Endothelial cell of umbilical vein (primary cell): ENCODE measurements around the gene SMIM27. TPM values are rescaled to one million over a fixed set of nuclear protein-coding genes. Genes with fewer than 3 reads are reported as not detected.

Source experiments
- BruUV-seq: library from RNA; stranded (reverse); fragments of 400-500 nt; replicated peaks from 2 replicates; lab custom pipeline; 2021; lab: Mats Ljungman, UMichigan
- CTCF ChIA-PET: fragments of 300-600, 350-600 bp; sonication (Branson Sonifier 250); formaldehyde crosslinking; loops from one replicate; lab custom pipeline; 2021; ENCODE audit warnings: antibody characterized with exemption, inconsistent platforms; lab: Charles Lee
- POLR2A ChIA-PET: fragments of 300-600, 350-600 bp; sonication (Branson Sonifier 250); formaldehyde crosslinking; loops from one replicate; lab custom pipeline; 2021; ENCODE audit warnings: antibody characterized with exemption, inconsistent platforms; lab: Charles Lee
- DNase-seq: peaks from one replicate; pipeline ENCODE4 v3.0.0-alpha.2; 2011; ENCODE audit warnings: low read depth, low spot score
- FAIRE-seq: peaks from 2 replicates; lab custom pipeline; 2011; peaks lifted over from hg19 to GRCh38; lab: Jason Lieb, UNC
- H2AFZ ChIP-seq: 2 replicates; pipeline ENCODE4 v1.6.0; 2012; ENCODE audit warnings: low read depth, low read length, control low read depth, inconsistent platforms
- H3K27ac ChIP-seq: 2 replicates; pipeline ENCODE4 v1.5.1; 2011; ENCODE audit warnings: low read depth, mild to moderate bottlenecking, control low read depth, low read length, moderate library complexity; ENCODE audit not compliant: insufficient read depth
- H3K27me3 ChIP-seq, 2 experiments: 2 replicates each; pipeline versions ENCODE4 v1.6.0 to v1.6.1; 2011; ENCODE audit warnings: low read length in 2 of 2, mixed read lengths in 1 of 2; ENCODE audit not compliant: control insufficient read depth in 2 of 2, insufficient read depth in 2 of 2
- H3K36me3 ChIP-seq, 2 experiments: 2 replicates in 1 of 2; 3 replicates in 1 of 2; pipeline ENCODE4 v1.5.1; 2011; ENCODE audit warnings: low read length in 2 of 2, mild to moderate bottlenecking in 1 of 2, moderate library complexity in 1 of 2; ENCODE audit not compliant: control insufficient read depth in 2 of 2, insufficient read depth in 2 of 2; ENCODE audit errors: extremely low read depth in 1 of 2
- H3K4me1 ChIP-seq: 3 replicates; pipeline ENCODE4 v1.5.1; 2011; ENCODE audit warnings: mild to moderate bottlenecking, low read length; ENCODE audit not compliant: control insufficient read depth, insufficient read depth; ENCODE audit errors: extremely low read depth
- H3K4me2 ChIP-seq: 2 replicates; pipeline ENCODE4 v1.6.1; 2011; ENCODE audit warnings: low read length, control low read depth, mixed read lengths; ENCODE audit not compliant: insufficient read depth
- H3K4me3 ChIP-seq, 3 experiments: fragments of 200-600 bp in 1 of 3; sonication (generic), shearing (Covaris generic) in 1 of 3; replicated peaks in 1 of 3; 2 replicates each; pipeline ENCODE4 v1.5.1; 2011 to 2016; ENCODE audit warnings: control low read depth in 3 of 3, low read length in 3 of 3, mild to moderate bottlenecking in 2 of 3, inconsistent platforms in 1 of 3, low read depth in 1 of 3, moderate library complexity in 1 of 3; ENCODE audit not compliant: insufficient read depth in 1 of 3
- H3K79me2 ChIP-seq: 2 replicates; pipeline ENCODE4 v1.6.0; 2012; ENCODE audit warnings: low read length, inconsistent platforms; ENCODE audit not compliant: control insufficient read depth, insufficient read depth
- H3K9ac ChIP-seq: replicated peaks from 2 replicates; pipeline ENCODE3; 2011; ENCODE audit warnings: low read length, control low read depth; ENCODE audit not compliant: insufficient read depth; ENCODE audit errors: extremely low read depth
- H3K9me1 ChIP-seq: replicated peaks from 3 replicates; pipeline ENCODE4 v1.6.0; 2011; ENCODE audit warnings: mild to moderate bottlenecking, low read length; ENCODE audit not compliant: control insufficient read depth, insufficient read depth; ENCODE audit errors: extremely low read depth
- H3K9me3 ChIP-seq: replicated peaks from 2 replicates; pipeline ENCODE4 v1.5.1; 2012; ENCODE audit warnings: low read length, inconsistent platforms; ENCODE audit not compliant: control insufficient read depth, insufficient read depth
- H4K20me1 ChIP-seq: replicated peaks from 2 replicates; pipeline ENCODE3; 2011; ENCODE audit warnings: mild to moderate bottlenecking, low read length; ENCODE audit not compliant: control insufficient read depth, insufficient read depth; ENCODE audit errors: extremely low read depth
- EZH2 ChIP-seq: IDR thresholded peaks from 2 replicates; pipeline ENCODE4 v1.6.1; 2012; ENCODE audit warnings: borderline replicate concordance, low read depth, mild to moderate bottlenecking, moderate library complexity, low read length, inconsistent platforms; ENCODE audit not compliant: severe bottlenecking
- FOS ChIP-seq: IDR thresholded peaks from 2 replicates; pipeline ENCODE4 v1.6.1; 2011; ENCODE audit warnings: mild to moderate bottlenecking, low read length, moderate library complexity, borderline replicate concordance; ENCODE audit not compliant: insufficient read depth
- GATA2 ChIP-seq: IDR thresholded peaks from 2 replicates; pipeline ENCODE4 v1.7.0; 2011; ENCODE audit warnings: low read depth, mild to moderate bottlenecking, moderate library complexity, mixed read lengths, low read length; ENCODE audit not compliant: insufficient read length, insufficient read depth
- JUN ChIP-seq: IDR thresholded peaks from 2 replicates; pipeline ENCODE4 v1.6.1; 2011; ENCODE audit warnings: borderline replicate concordance, low read depth; ENCODE audit not compliant: insufficient read length, insufficient read depth
- MYC ChIP-seq: IDR thresholded peaks from one replicate; pipeline ENCODE4 v1.6.1; 2011; ENCODE audit warnings: mild to moderate bottlenecking, low read depth, low read length
- POLR2A ChIP-seq: IDR thresholded peaks from 2 replicates; pipeline ENCODE4 v1.6.1; 2012; ENCODE audit warnings: low read depth, mild to moderate bottlenecking, control low read depth, low read length
- POLR2AphosphoS5 ChIP-seq: IDR thresholded peaks from 2 replicates; pipeline ENCODE4 v1.6.1; 2012; ENCODE audit warnings: low read depth, mild to moderate bottlenecking, control low read depth, low read length, moderate library complexity; ENCODE audit not compliant: insufficient read depth
- dilution Hi-C: fragments of 300-500 bp; cut with MboI; formaldehyde crosslinking; loops from one replicate; pipeline ENCODE4 v1.15.0; 2019; ENCODE audit warnings: low sequenced_read_pairs; ENCODE audit not compliant: extremely low pct_ligation_motif_present
- intact Hi-C: fragments of 100-400 bp; cut with micrococcal nuclease; formaldehyde crosslinking; loops from one replicate; pipeline ENCODE4 v1.10.0; 2022
- polyA plus RNA-seq, 4 experiments: library from polyadenylated mRNA; depleted of rRNA in 3 of 4; stranded (reverse) in 3 of 4; unstranded in 1 of 4; fragments of >200 nt; gene quantifications; 2 replicates each; pipeline versions ENCODE4 v1.2.1 to v1.2.3, GENCODE V29; 2011 to 2012; ENCODE audit warnings: missing spikeins in 1 of 4
- total RNA-seq: library from RNA; stranded (reverse); gene quantifications from 2 replicates; pipeline ENCODE4 v1.2.3, GENCODE V29; 2021
- TF ChIP-seq, protein P1 (sequence below): IDR thresholded peaks from 2 replicates; pipeline ENCODE4 v1.6.1; 2011; ENCODE audit not compliant: insufficient read depth, insufficient read length
- TF ChIP-seq, protein P2 (sequence below), 2 donors: IDR thresholded peaks; 1 replicate in 1 of 2; 2 replicates in 1 of 2; pipeline ENCODE4 v1.5.1; 2011; ENCODE audit warnings: low read length in 2 of 2, mild to moderate bottlenecking in 2 of 2, moderate library complexity in 2 of 2, control low read depth in 1 of 2, inconsistent platforms in 1 of 2, low read depth in 1 of 2; ENCODE audit not compliant: insufficient read depth in 1 of 2; ENCODE audit errors: extremely low read depth in 1 of 2

The SMIM27 gene
- total and polyA plus RNA-seq, 2 donors (not counting 3 experiments of a cell fraction or from before 2014, with no cell fraction given), result 3.4 to 11.5 TPM

DNA sequence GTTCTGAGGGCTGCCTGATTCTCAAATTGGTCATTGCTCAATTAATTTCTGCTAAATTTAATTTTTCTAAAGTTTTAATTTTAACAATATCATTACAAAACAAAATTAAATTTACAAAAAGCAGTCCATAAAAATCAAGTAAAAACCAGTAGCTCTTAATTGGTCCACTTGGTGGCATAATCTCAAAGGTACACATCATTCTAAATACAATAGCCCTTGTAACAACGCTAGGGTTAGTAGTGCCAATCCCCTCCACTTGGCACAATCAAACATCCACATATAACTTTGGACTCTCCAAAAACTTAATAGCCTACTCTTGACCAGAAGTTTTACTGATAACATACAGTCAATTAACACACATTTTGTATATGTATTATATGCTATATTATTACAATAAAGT is 22.7 kb downstream of the SMIM27 start:
- ChIA-PET POLR2A (no interaction called here), CTCF (interaction anchor here (0.6 to 20.3 kb wide), 5 partner anchors 142 to 393 kb away, joined by 3 to 1384 read pairs (median 3); no protein-coding TSS in a partner anchor)
- intact Hi-C loops, result no loop called here

DNA sequence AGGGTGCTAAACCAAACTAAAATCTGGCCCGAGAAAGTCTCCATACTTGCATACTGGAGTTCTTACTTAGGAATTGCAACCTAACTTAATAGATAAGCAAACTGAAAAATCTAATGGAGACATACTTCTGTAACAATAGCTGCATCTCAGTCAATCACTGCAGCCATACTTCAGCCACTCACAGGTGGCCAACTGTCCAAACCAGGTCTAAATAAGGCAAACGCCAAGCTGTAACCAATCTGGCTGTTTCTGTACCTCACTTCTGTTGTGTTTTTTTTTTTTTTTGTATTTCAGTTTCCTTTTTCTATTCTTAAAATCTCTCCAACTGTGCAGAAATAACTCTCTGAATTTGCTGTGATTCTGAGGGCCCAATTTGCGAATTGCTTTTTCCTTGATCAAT is 25.2 kb downstream of the SMIM27 start:
- Histone ChIP-seq H4K20me1 (no peaks in the 10 kb centered on the region), H3K9me1 (no peaks in the 10 kb centered on the region), H3K27ac (no peak overlapping the region), H2AFZ (no peak overlapping the region), H3K27me3 (peaks cover 8 to 10% of the 10 kb centered on the region in 2 experiments), H3K4me3 (no peak overlapping the region), H3K36me3 (no peaks in the 10 kb centered on the region), H3K4me1 (peaks cover 14% of the 10 kb centered on the region), H3K9ac (no peak overlapping the region), H3K4me2 (no peak overlapping the region), H3K9me3 (no peaks in the 10 kb centered on the region), H3K79me2 (peaks cover 3% of the 10 kb centered on the region)
- intact Hi-C loops, result no loop called here
- dilution Hi-C loops, result no loop called here
- CTCF ChIA-PET, result interaction anchor here (20.3 kb wide), 1 partner anchor 200 kb away, joined by 1384 read pairs; no protein-coding TSS in a partner anchor
- no TSS peak for BruUV-seq
- TF ChIP-seq, protein P1, sequence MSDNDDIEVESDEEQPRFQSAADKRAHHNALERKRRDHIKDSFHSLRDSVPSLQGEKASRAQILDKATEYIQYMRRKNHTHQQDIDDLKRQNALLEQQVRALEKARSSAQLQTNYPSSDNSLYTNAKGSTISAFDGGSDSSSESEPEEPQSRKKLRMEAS, result no peak
- no peak for TF ChIP-seq FOS
- TF ChIP-seq, protein P2, sequence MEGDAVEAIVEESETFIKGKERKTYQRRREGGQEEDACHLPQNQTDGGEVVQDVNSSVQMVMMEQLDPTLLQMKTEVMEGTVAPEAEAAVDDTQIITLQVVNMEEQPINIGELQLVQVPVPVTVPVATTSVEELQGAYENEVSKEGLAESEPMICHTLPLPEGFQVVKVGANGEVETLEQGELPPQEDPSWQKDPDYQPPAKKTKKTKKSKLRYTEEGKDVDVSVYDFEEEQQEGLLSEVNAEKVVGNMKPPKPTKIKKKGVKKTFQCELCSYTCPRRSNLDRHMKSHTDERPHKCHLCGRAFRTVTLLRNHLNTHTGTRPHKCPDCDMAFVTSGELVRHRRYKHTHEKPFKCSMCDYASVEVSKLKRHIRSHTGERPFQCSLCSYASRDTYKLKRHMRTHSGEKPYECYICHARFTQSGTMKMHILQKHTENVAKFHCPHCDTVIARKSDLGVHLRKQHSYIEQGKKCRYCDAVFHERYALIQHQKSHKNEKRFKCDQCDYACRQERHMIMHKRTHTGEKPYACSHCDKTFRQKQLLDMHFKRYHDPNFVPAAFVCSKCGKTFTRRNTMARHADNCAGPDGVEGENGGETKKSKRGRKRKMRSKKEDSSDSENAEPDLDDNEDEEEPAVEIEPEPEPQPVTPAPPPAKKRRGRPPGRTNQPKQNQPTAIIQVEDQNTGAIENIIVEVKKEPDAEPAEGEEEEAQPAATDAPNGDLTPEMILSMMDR (IDR thresholded peaks at IDR 0.05; ENCODE audit: extremely low read depth in 1 of 2, insufficient read depth in 1 of 2, low read depth in 1 of 2, low read length in 2 of 2), result no peak
- TF ChIP-seq POLR2AphosphoS5, result no peak
- no peak for TF ChIP-seq POLR2A
- TF ChIP-seq JUN, result no peak
- no peak for TF ChIP-seq EZH2
- no peak for TF ChIP-seq GATA2
- TF ChIP-seq MYC, result no peak
- DNase-seq (no peak), FAIRE-seq (no peak)
- POLR2A ChIA-PET, result no interaction called here

More for the DNA sequence above, 22.7 kb downstream of the SMIM27 start:
- H3K9ac ChIP-seq, result no peak overlapping the region
- no peak overlapping the region for H3K4me3 ChIP-seq
- no peak for DNase-seq
- no peak for TF ChIP-seq GATA2
- no peak for TF ChIP-seq EZH2
- no peak for TF ChIP-seq MYC
- TF ChIP-seq, protein P2 (IDR thresholded peaks at IDR 0.05; ENCODE audit: extremely low read depth in 1 of 2, insufficient read depth in 1 of 2, low read depth in 1 of 2, low read length in 2 of 2), result no peak
- no peak for TF ChIP-seq POLR2AphosphoS5
- BruUV-seq, result no TSS peak
- no peak overlapping the region for H2AFZ ChIP-seq
- no peaks in the 10 kb centered on the region for H4K20me1 ChIP-seq
- peaks cover 25% of the 10 kb centered on the region for H3K79me2 ChIP-seq
- no peak for FAIRE-seq
- no peak overlapping the region for H3K4me2 ChIP-seq
- no peaks in the 10 kb centered on the region for H3K9me3 ChIP-seq
- no peak overlapping the region for H3K27ac ChIP-seq
- peaks cover 18% of the 10 kb centered on the region for H3K4me1 ChIP-seq
- peaks cover 8 to 10% of the 10 kb centered on the region in 2 experiments for H3K27me3 ChIP-seq
- no peaks in the 10 kb centered on the region for H3K9me1 ChIP-seq
- no peaks in the 10 kb centered on the region for H3K36me3 ChIP-seq
- dilution Hi-C loops, result loop anchor here (25.0 kb wide), 1 partner anchor 188 kb away; the partner anchor contains the start of gene ACO1
